BLaER1 treated with 17β-estradiol and CSF1 and Interleukin-3, amounts not matched to agents 10 nM and 100 nM (cell line): Measurements from ENCODE around the gene AGPAT4.

ENCODE experiments used
- H3K27ac ChIP-seq, 11 experiments: shearing (Covaris generic); formaldehyde crosslinking; 2 replicates each; pipeline ENCODE4 v1.8.1; 2022
- H3K27me3 ChIP-seq, 11 experiments: shearing (Covaris generic); formaldehyde crosslinking; 2 replicates each; pipeline ENCODE4 v1.8.1; 2022
- H3K36me3 ChIP-seq, 11 experiments: shearing (Covaris generic); formaldehyde crosslinking; 2 replicates each; pipeline ENCODE4 v1.8.1; 2022
- H3K4me1 ChIP-seq, 10 experiments: shearing (Covaris generic); formaldehyde crosslinking; 2 replicates each; pipeline ENCODE4 v1.8.1; 2022
- H3K4me2 ChIP-seq, 11 experiments: shearing (Covaris generic); formaldehyde crosslinking; 2 replicates each; pipeline ENCODE4 v1.8.1; 2022
- H3K4me3 ChIP-seq, 10 experiments: shearing (Covaris generic); formaldehyde crosslinking; 2 replicates each; pipeline ENCODE4 v1.8.1; 2022
- H3K9ac ChIP-seq, 11 experiments: shearing (Covaris generic); formaldehyde crosslinking; 2 replicates each; pipeline ENCODE4 v1.8.1; 2022
- H3K9me3 ChIP-seq, 11 experiments: shearing (Covaris generic); formaldehyde crosslinking; replicated peaks in 1 of 11; 2 replicates each; pipeline ENCODE4 v1.8.1; 2022
- H4K20me1 ChIP-seq, 11 experiments: shearing (Covaris generic); formaldehyde crosslinking; 2 replicates each; pipeline ENCODE4 v1.8.1; 2022
- Cebpa-rat ChIP-seq, 11 experiments: shearing (Covaris generic); IDR thresholded peaks; 2 replicates each; pipeline ENCODE4 v1.8.1; 2022

AGPAT4 gene

GRCh38 chr6:161251345-161251744 is 22.5 kb downstream of the AGPAT4 start:
- Histone ChIP-seq H3K4me3 (no peak overlapping the region), H3K27ac (no peak overlapping the region), H3K9me3 (peaks cover 9 to 21% (median 15%) of the 10 kb centered on the region in 11 experiments), H3K4me1 (no peaks in the 10 kb centered on the region), H4K20me1 (peaks cover 0 to 7% (median 0%) of the 10 kb centered on the region in 11 experiments; a peak in 3 of 22 replicates), H3K9ac (no peak overlapping the region), H3K27me3 (no peaks in the 10 kb centered on the region), H3K4me2 (no peak overlapping the region), H3K36me3 (peaks cover 0 to 24% (median 11%) of the 10 kb centered on the region in 11 experiments; a peak in 14 of 22 replicates)
- no peak for TF ChIP-seq Cebpa-rat (IDR thresholded peaks at IDR 0.05)

- Histone ChIP-seq H3K27ac (no peak overlapping the region), H3K36me3 (peaks cover 0 to 26% (median 8%) of the 10 kb centered on the region in 11 experiments; a peak in 13 of 22 replicates), H3K4me1 (peaks cover 0 to 4% (median 0%) of the 10 kb centered on the region in 10 experiments; a peak in 1 of 20 replicates), H4K20me1 (peaks cover 0 to 14% (median 0%) of the 10 kb centered on the region in 11 experiments; a peak in 3 of 22 replicates), H3K27me3 (no peaks in the 10 kb centered on the region), H3K4me3 (no peak overlapping the region), H3K9me3 (peaks cover 9 to 21% (median 15%) of the 10 kb centered on the region in 11 experiments), H3K9ac (no peak overlapping the region), H3K4me2 (no peak overlapping the region)
- TF ChIP-seq Cebpa-rat (IDR thresholded peaks at IDR 0.05): no peak
Measured at GRCh38 chr6:161249327-161249726, 24.5 kb downstream of the AGPAT4 start.

GRCh38 chr6:161246725-161247124 is 27.1 kb downstream of the AGPAT4 start:
- H3K4me3 ChIP-seq: no peak overlapping the region
- no peaks in the 10 kb centered on the region for H3K27me3 ChIP-seq
- no peak for TF ChIP-seq Cebpa-rat (IDR thresholded peaks at IDR 0.05)
- no peak overlapping the region for H3K9ac ChIP-seq
- H3K36me3 ChIP-seq: peaks cover 0 to 33% (median 10%) of the 10 kb centered on the region in 11 experiments; a peak in 13 of 22 replicates
- H4K20me1 ChIP-seq: peaks cover 0 to 27% (median 4%) of the 10 kb centered on the region in 11 experiments; a peak in 5 of 22 replicates
- H3K4me2 ChIP-seq: no peak overlapping the region
- H3K4me1 ChIP-seq: peaks cover 0 to 11% (median 7%) of the 10 kb centered on the region in 10 experiments; a peak in 7 of 20 replicates
- peaks cover 9 to 21% (median 15%) of the 10 kb centered on the region in 11 experiments for H3K9me3 ChIP-seq
- H3K27ac ChIP-seq: no peak overlapping the region

DNA sequence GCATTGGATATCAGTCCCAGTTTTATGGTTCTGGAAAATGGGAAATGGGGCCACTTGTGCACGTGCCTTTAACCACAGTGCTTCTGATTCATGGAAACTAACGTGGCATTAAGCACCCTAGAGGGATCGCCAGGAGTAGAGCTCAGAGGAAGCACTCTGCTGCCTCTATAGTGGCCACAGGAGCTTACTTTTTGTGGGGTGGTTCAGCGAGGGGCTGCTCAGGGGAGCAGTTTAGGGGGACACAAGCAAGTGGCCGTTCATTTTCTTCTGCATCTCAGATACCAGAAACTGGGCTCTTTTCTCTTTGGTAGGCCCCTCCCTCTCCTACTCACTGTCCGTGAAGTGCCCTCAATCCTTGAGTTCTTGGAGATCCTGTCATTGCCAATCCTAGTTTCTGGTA is 28.5 kb downstream of the AGPAT4 start:
- Histone ChIP-seq H3K4me3 (no peak overlapping the region), H3K4me1 (peaks cover 0 to 11% (median 7%) of the 10 kb centered on the region in 10 experiments; a peak in 7 of 20 replicates), H3K9ac (no peak overlapping the region), H3K27ac (no peak overlapping the region), H3K9me3 (peaks cover 9 to 21% (median 15%) of the 10 kb centered on the region in 11 experiments), H3K4me2 (no peak overlapping the region), H3K36me3 (peaks cover 0 to 33% (median 10%) of the 10 kb centered on the region in 11 experiments; a peak in 14 of 22 replicates), H4K20me1 (peaks cover 0 to 27% (median 4%) of the 10 kb centered on the region in 11 experiments; a peak in 7 of 22 replicates), H3K27me3 (no peaks in the 10 kb centered on the region)
- TF ChIP-seq Cebpa-rat (IDR thresholded peaks at IDR 0.05): no peak

- no peak overlapping the region for H3K9ac ChIP-seq
Measured at GRCh38 chr6:161244725-161245124, 29.1 kb downstream of the AGPAT4 start.

GRCh38 chr6:161242779-161243693 is 30.8 kb downstream of the AGPAT4 start:
- peak in 2 of 11 experiments; percentile 21 to 33; a peak in 1 of 22 replicates for TF ChIP-seq Cebpa-rat (IDR thresholded peaks at IDR 0.05)
- peaks cover 0 to 47% (median 14%) of the 10 kb centered on the region in 11 experiments; a peak in 15 of 22 replicates for H3K36me3 ChIP-seq
- no peak overlapping the region for H3K4me3 ChIP-seq
- H3K4me1 ChIP-seq: peaks cover 0 to 11% (median 7%) of the 10 kb centered on the region in 10 experiments; a peak in 7 of 20 replicates
- H3K9me3 ChIP-seq: peaks cover 0 to 13% (median 0%) of the 10 kb centered on the region in 11 experiments; a peak in 3 of 22 replicates
- H3K4me2 ChIP-seq: peak overlapping the region in 3 of 11 experiments; percentile 2 to 7 (median 4); a peak in 1 of 22 replicates
- H3K27ac ChIP-seq: no peak overlapping the region
- no peaks in the 10 kb centered on the region for H3K27me3 ChIP-seq
- H4K20me1 ChIP-seq: peaks cover 0 to 32% (median 4%) of the 10 kb centered on the region in 11 experiments; a peak in 7 of 22 replicates
- H3K9ac ChIP-seq: no peak overlapping the region

More at GRCh38 chr6:161244725-161245124, 29.1 kb downstream of the AGPAT4 start:
- peaks cover 0 to 11% (median 7%) of the 10 kb centered on the region in 10 experiments; a peak in 7 of 20 replicates for H3K4me1 ChIP-seq
- H3K27me3 ChIP-seq: no peaks in the 10 kb centered on the region
- H3K4me2 ChIP-seq: no peak overlapping the region
- H4K20me1 ChIP-seq: peaks cover 0 to 32% (median 4%) of the 10 kb centered on the region in 11 experiments; a peak in 7 of 22 replicates
- peaks cover 0 to 33% (median 8%) of the 10 kb centered on the region in 11 experiments; a peak in 14 of 22 replicates for H3K36me3 ChIP-seq
- H3K4me3 ChIP-seq: no peak overlapping the region
- peaks cover 5 to 17% (median 11%) of the 10 kb centered on the region in 11 experiments for H3K9me3 ChIP-seq
- H3K27ac ChIP-seq: no peak overlapping the region
- TF ChIP-seq Cebpa-rat (IDR thresholded peaks at IDR 0.05): no peak

- Histone ChIP-seq H3K27ac (no peak overlapping the region), H3K4me1 (peaks cover 0 to 11% (median 7%) of the 10 kb centered on the region in 10 experiments; a peak in 7 of 20 replicates), H3K4me3 (no peak overlapping the region), H4K20me1 (peaks cover 0 to 32% (median 4%) of the 10 kb centered on the region in 11 experiments; a peak in 7 of 22 replicates), H3K27me3 (no peaks in the 10 kb centered on the region), H3K4me2 (no peak overlapping the region), H3K9ac (no peak overlapping the region), H3K9me3 (peaks cover 0 to 13% (median 0%) of the 10 kb centered on the region in 11 experiments; a peak in 3 of 22 replicates), H3K36me3 (peaks cover 0 to 54% (median 13%) of the 10 kb centered on the region in 11 experiments; a peak in 15 of 22 replicates)
- no peak for TF ChIP-seq Cebpa-rat (IDR thresholded peaks at IDR 0.05)
Measured at GRCh38 chr6:161242113-161242512, 31.7 kb downstream of the AGPAT4 start.

- Histone ChIP-seq H3K27ac (no peak overlapping the region), H3K36me3 (peaks cover 0 to 42% (median 12%) of the 10 kb centered on the region in 11 experiments; a peak in 16 of 22 replicates), H3K27me3 (no peaks in the 10 kb centered on the region), H3K4me3 (no peak overlapping the region), H3K9me3 (peaks cover 0 to 13% (median 0%) of the 10 kb centered on the region in 11 experiments; a peak in 3 of 22 replicates), H4K20me1 (peaks cover 0 to 22% (median 0%) of the 10 kb centered on the region in 11 experiments; a peak in 6 of 22 replicates), H3K4me1 (peaks cover 0 to 17% (median 8%) of the 10 kb centered on the region in 10 experiments; a peak in 10 of 20 replicates), H3K4me2 (no peak overlapping the region), H3K9ac (no peak overlapping the region)
- TF ChIP-seq Cebpa-rat (IDR thresholded peaks at IDR 0.05): no peak
Measured at GRCh38 chr6:161239001-161239400, 34.9 kb downstream of the AGPAT4 start.
